ENCODE measurements around the gene MRPS34.

MRPS34 gene

GRCh38 chr16:1760911-1761310 lies 12.0 kb downstream of the MRPS34 start:
- no peak overlapping the region for H3K27ac ChIP-seq
- no peak for TF ChIP-seq CTCF (conservative IDR thresholded peaks at IDR 0.05)

- no peak for TF ChIP-seq CTCF (conservative IDR thresholded peaks at IDR 0.05)
- no peak overlapping the region for H3K27ac ChIP-seq
Observed at GRCh38 chr16:1759511-1759910, 13.4 kb downstream of the MRPS34 start.

- no peak for TF ChIP-seq CTCF (conservative IDR thresholded peaks at IDR 0.05)
- no peak overlapping the region for H3K27ac ChIP-seq
Observed at GRCh38 chr16:1758923-1759322, 14.0 kb downstream of the MRPS34 start.

GRCh38 chr16:1757714-1758461 lies 15.0 kb downstream of the MRPS34 start:
- TF ChIP-seq CTCF (conservative IDR thresholded peaks at IDR 0.05): no peak
- no peak overlapping the region for H3K27ac ChIP-seq

- H3K27ac ChIP-seq: no peak overlapping the region
Observed at GRCh38 chr16:1754204-1754603, 18.7 kb downstream of the MRPS34 start.

GRCh38 chr16:1752853-1753252 lies 20.1 kb downstream of the MRPS34 start:
- TF ChIP-seq CTCF (conservative IDR thresholded peaks at IDR 0.05): no peak
- no peak overlapping the region for H3K27ac ChIP-seq

More at GRCh38 chr16:1754204-1754603, 18.7 kb downstream of the MRPS34 start:
- no peak for TF ChIP-seq CTCF (conservative IDR thresholded peaks at IDR 0.05)

- H3K27ac ChIP-seq: no peak overlapping the region
- no peak for TF ChIP-seq CTCF (conservative IDR thresholded peaks at IDR 0.05)
Observed at GRCh38 chr16:1751946-1752345, 21.0 kb downstream of the MRPS34 start.

All from VCaP (cell line).